DOHH2 (cell line): ENCODE data around the gene BCAR3.

Experiments
- H3F3A ChIP-seq: fragments of 200-600 bp; sonication (generic), shearing (Covaris generic); 2 replicates; pipeline ENCODE4 v1.6.0; 2016; ENCODE audit warnings: antibody characterized with exemption, mild to moderate bottlenecking; ENCODE audit not compliant: control insufficient read depth, insufficient read depth
- H3K27ac ChIP-seq: fragments of 200-600 bp; sonication (generic); 2 replicates; pipeline ENCODE4 v1.5.1; 2014; ENCODE audit warnings: low read depth, mild to moderate bottlenecking, low read length, moderate library complexity
- H3K27me3 ChIP-seq: fragments of 200-600 bp; sonication (generic); 2 replicates; pipeline ENCODE4 v1.6.1; 2014; ENCODE audit warnings: mild to moderate bottlenecking, low read length, mixed read lengths; ENCODE audit not compliant: control insufficient read depth
- H3K36me3 ChIP-seq: fragments of 200-600 bp; sonication (generic); 2 replicates; pipeline ENCODE4 v1.6.1; 2014; ENCODE audit warnings: mild to moderate bottlenecking, low read length, moderate library complexity, mixed read lengths; ENCODE audit not compliant: control insufficient read depth
- H3K4me1 ChIP-seq: fragments of 200-600 bp; sonication (generic); 2 replicates; pipeline ENCODE4 v1.6.1; 2014; ENCODE audit warnings: mild to moderate bottlenecking, low read length, mixed read lengths; ENCODE audit not compliant: control insufficient read depth
- H3K4me2 ChIP-seq: fragments of 200-600 bp; sonication (generic); 2 replicates; pipeline ENCODE4 v1.6.0; 2014; ENCODE audit warnings: mild to moderate bottlenecking, low read length, moderate library complexity
- H3K4me3 ChIP-seq: fragments of 200-600 bp; sonication (generic); 2 replicates; pipeline ENCODE4 v1.5.1; 2014; ENCODE audit warnings: mild to moderate bottlenecking, low read length, mixed read lengths
- H3K79me2 ChIP-seq: fragments of 200-600 bp; sonication (generic); 2 replicates; pipeline ENCODE4 v1.6.1; 2014; ENCODE audit warnings: mild to moderate bottlenecking, low read length, mixed read lengths; ENCODE audit not compliant: control insufficient read depth
- H3K9me2 ChIP-seq: fragments of 200-600 bp; sonication (generic); replicated peaks from 2 replicates; pipeline ENCODE4 v1.6.1; 2014; ENCODE audit warnings: mild to moderate bottlenecking, low read length, mixed read lengths; ENCODE audit not compliant: control insufficient read depth
- H3K9me3 ChIP-seq: fragments of 200-600 bp; sonication (generic); 2 replicates; pipeline ENCODE4 v1.6.1; 2014; ENCODE audit warnings: antibody characterized with exemption, low read length, mixed read lengths; ENCODE audit not compliant: control insufficient read depth, insufficient read depth
- H4K20me1 ChIP-seq: fragments of 200-600 bp; sonication (generic); 2 replicates; pipeline ENCODE4 v1.6.0; 2014; ENCODE audit warnings: low read depth, mild to moderate bottlenecking, antibody characterized with exemption, low read length, moderate library complexity; ENCODE audit not compliant: control insufficient read depth, insufficient read depth
- CTCF ChIP-seq: fragments of 200-600 bp; sonication (generic); IDR thresholded peaks from one replicate; pipeline ENCODE4 v1.5.1; 2014; ENCODE audit warnings: antibody characterized with exemption, mild to moderate bottlenecking, low read depth, low read length; ENCODE audit not compliant: poor library complexity, severe bottlenecking
- EZH2phosphoT487 ChIP-seq: fragments of 200-600 bp; sonication (generic); IDR thresholded peaks from 2 replicates; pipeline ENCODE4 v1.6.1; 2017; ENCODE audit warnings: borderline replicate concordance, mild to moderate bottlenecking, antibody characterized with exemption, low read length, moderate library complexity, mixed read lengths

Gene BCAR3

GRCh38 chr1:93559695-93560094, 121.9 kb downstream of the BCAR3 start:
- Histone ChIP-seq H3K79me2 (no peaks in the 10 kb centered on the region), H3K9me3 (no peaks in the 10 kb centered on the region), H3K4me2 (no peak overlapping the region), H3K4me3 (no peak overlapping the region), H3K9me2 (no peaks in the 10 kb centered on the region), H3K4me1 (peaks cover 20% of the 10 kb centered on the region), H3K36me3 (peaks cover 52% of the 10 kb centered on the region), H3K27me3 (no peaks in the 10 kb centered on the region; the same call in 1 of the 2 replicates), H3K27ac (no peak overlapping the region), H4K20me1 (no peaks in the 10 kb centered on the region), H3F3A (no peaks in the 10 kb centered on the region; the same call in 1 of the 2 replicates)
- TF ChIP-seq CTCF, result no peak
- TF ChIP-seq EZH2phosphoT487, result no peak

- Histone ChIP-seq H3K4me1 (peaks cover 20% of the 10 kb centered on the region), H3K36me3 (peaks cover 47% of the 10 kb centered on the region), H3K4me2 (no peak overlapping the region), H3K27me3 (no peaks in the 10 kb centered on the region; the same call in 1 of the 2 replicates), H3K9me2 (no peaks in the 10 kb centered on the region), H3K79me2 (no peaks in the 10 kb centered on the region), H4K20me1 (no peaks in the 10 kb centered on the region), H3K9me3 (no peaks in the 10 kb centered on the region), H3F3A (no peaks in the 10 kb centered on the region; the same call in 1 of the 2 replicates), H3K4me3 (no peak overlapping the region), H3K27ac (no peak overlapping the region)
- TF ChIP-seq EZH2phosphoT487, result no peak
- no peak for TF ChIP-seq CTCF
Observed at GRCh38 chr1:93559045-93559444, 122.6 kb downstream of the BCAR3 start.

- H3K36me3 ChIP-seq, result peaks cover 21% of the 10 kb centered on the region
- no peaks in the 10 kb centered on the region for H3K9me2 ChIP-seq
- TF ChIP-seq EZH2phosphoT487 (no peak), CTCF (no peak)
- H3F3A ChIP-seq, result no peaks in the 10 kb centered on the region; the same call in 1 of the 2 replicates
- H3K4me3 ChIP-seq, result no peak overlapping the region
- no peak overlapping the region for H3K4me2 ChIP-seq
- H4K20me1 ChIP-seq, result no peaks in the 10 kb centered on the region
- peaks cover 20% of the 10 kb centered on the region for H3K4me1 ChIP-seq
- no peak overlapping the region for H3K27ac ChIP-seq
- no peaks in the 10 kb centered on the region for H3K79me2 ChIP-seq
- H3K9me3 ChIP-seq, result no peaks in the 10 kb centered on the region
- no peaks in the 10 kb centered on the region; the same call in 1 of the 2 replicates for H3K27me3 ChIP-seq
Observed at GRCh38 chr1:93556291-93556690, 125.3 kb downstream of the BCAR3 start.
